ENCODE results near the gene GKN2.
A peak's percentile ranks its signal among the peaks of the same experiment; 100 is the strongest.
"Not testable (repeated sequence)": the region's sequence is repeated elsewhere in the genome, so short reads cannot be mapped to it uniquely, and the experiment has no call there.

GKN2 gene

GRCh38 chr2:68959001-68959400 lies 6.3 kb upstream of the GKN2 start:
- no peak for DNase-seq (ENCODE audit: low read depth)

DNA sequence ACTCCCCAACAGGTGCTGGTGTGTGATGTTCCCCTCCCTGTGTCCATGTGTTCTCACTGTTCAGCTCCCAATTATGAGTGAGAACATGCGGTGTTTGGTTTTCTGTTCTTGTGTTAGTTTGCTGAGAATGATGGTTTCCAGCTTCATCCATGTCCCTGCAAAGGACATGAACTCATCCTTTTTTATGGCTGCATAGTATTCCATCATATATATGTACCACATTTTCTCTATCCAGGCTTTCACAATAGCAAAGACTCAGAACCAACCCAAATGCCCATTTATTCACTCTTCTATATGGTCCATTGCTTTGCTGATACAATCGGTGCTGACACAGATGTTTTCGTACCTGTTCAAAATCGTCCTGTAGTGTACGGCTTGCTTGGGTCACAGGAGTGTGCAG lies 2.7 kb upstream of the GKN2 start:
- DNase-seq (ENCODE audit: low read depth) = not testable (repeated sequence)

DNA sequence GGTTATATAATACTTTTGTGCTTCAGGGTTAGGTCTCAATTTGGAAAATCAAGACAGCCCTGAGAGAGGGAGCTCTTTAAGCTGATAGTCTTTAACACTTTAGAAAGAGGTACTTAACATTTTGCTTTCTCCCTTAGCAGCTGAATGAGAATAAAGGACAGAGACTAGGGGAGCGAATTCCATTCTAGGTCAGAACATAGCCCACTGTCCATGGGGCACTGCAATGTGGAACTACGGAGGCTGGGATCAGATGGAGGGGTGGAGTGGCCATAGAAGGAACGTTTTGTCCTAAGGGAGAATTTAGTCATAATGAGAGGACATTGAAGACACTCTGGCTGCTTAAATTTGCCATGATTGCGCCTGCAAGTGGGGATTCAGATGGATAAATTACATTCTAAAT lies 794 bp downstream of the GKN2 start:
- no peak for DNase-seq (ENCODE audit: low read depth)

GRCh38 chr2:68948710-68949109 lies 4.0 kb downstream of the GKN2 start:
- no peak for DNase-seq (ENCODE audit: low read depth)

DNA sequence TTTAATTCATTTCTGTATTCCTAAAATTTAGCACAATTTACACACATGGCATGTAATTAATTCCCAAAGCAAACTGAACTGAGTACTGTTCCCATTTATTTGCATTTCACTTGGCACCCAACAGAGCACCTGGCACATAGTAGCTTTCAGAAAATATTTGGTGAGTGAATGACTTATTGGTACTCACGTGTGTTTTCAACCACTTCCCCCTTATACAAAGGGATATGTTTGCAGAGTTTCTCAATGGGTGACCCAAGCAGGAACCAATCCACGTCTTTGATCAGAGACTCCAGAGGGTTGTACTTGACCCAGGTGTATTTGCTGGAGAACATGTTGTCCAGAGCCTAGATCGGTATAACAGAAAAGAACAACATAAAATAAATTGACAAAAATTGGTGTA lies 6.6 kb downstream of the GKN2 start:
- no peak for DNase-seq (ENCODE audit: low read depth)

DNA sequence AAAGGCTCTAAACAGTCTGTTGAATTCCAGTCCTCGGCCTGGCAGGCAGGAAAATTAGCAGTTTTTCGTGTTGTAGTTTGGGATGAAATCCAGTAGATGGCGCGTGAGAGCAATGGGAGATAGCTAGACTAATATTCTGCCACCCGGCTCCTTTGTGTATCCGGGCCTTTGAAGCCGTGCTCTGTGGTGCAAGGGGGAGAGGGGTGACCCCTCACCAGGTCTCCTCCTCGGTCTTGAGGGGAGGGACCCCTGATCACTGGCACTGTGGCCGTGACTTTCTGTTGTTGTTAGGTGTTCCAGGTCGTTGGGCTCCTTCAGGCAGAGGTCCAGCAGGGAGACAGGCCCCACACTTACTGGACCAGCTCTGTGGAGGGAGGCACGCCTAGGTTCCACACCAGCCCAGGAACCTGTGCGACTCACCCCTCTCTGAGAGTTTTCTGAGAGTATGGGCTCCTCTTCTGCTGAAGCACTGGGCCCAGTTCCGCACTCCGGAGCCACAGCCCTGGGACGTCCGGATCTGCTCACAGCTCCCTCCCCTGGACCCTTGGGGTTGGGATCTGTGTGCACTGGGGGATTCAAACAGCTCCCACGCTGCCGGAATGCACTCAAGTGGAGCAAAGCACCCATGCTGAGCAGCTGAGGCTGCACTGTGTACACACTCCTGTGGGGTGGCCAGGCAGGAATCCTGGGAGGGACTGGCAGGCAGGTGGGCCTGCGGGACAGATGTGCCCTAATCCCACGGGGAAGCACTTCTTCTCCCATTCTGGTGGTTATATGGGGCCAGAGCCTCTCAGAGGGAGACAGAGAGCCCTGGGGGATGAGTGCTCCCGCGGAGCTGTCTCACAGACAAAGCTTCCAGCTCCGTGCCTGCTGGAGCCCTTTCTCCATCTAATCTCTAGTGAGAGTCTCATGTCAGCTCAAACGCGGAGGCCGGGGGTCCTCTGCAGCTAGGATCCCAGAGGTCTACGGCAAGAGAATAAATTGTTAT lies 8.8 kb downstream of the GKN2 start:
- DNase-seq (ENCODE audit: low read depth) = peak; percentile 76

GRCh38 chr2:68942827-68943226 lies 9.9 kb downstream of the GKN2 start:
- peak; percentile 16 for DNase-seq (ENCODE audit: low read depth)

GRCh38 chr2:68940369-68940768 lies 12.3 kb downstream of the GKN2 start:
- no peak for DNase-seq (ENCODE audit: low read depth)

- DNase-seq (ENCODE audit: low read depth) = no peak
Measured at GRCh38 chr2:68939962-68940361, 12.7 kb downstream of the GKN2 start.

- no peak for DNase-seq (ENCODE audit: low read depth)
Measured at GRCh38 chr2:68938938-68939337, 13.8 kb downstream of the GKN2 start.

GRCh38 chr2:68937346-68938055 lies 15.2 kb downstream of the GKN2 start:
- no peak for DNase-seq (ENCODE audit: low read depth)

GRCh38 chr2:68936889-68937288 lies 15.8 kb downstream of the GKN2 start:
- DNase-seq (ENCODE audit: low read depth) = peak; percentile 34

- DNase-seq (ENCODE audit: low read depth) = peak; percentile 79
Measured at GRCh38 chr2:68936427-68936826, 16.3 kb downstream of the GKN2 start.

GRCh38 chr2:68935471-68935870 lies 17.2 kb downstream of the GKN2 start:
- peak; percentile 13 for DNase-seq (ENCODE audit: low read depth)

- no peak for DNase-seq (ENCODE audit: low read depth)
Measured at GRCh38 chr2:68934021-68934420, 18.7 kb downstream of the GKN2 start.

GRCh38 chr2:68932402-68932801 lies 20.3 kb downstream of the GKN2 start:
- DNase-seq (ENCODE audit: low read depth) = peak; percentile 10

- DNase-seq (ENCODE audit: low read depth) = no peak
Measured at GRCh38 chr2:68931799-68932198, 20.9 kb downstream of the GKN2 start.

DNA sequence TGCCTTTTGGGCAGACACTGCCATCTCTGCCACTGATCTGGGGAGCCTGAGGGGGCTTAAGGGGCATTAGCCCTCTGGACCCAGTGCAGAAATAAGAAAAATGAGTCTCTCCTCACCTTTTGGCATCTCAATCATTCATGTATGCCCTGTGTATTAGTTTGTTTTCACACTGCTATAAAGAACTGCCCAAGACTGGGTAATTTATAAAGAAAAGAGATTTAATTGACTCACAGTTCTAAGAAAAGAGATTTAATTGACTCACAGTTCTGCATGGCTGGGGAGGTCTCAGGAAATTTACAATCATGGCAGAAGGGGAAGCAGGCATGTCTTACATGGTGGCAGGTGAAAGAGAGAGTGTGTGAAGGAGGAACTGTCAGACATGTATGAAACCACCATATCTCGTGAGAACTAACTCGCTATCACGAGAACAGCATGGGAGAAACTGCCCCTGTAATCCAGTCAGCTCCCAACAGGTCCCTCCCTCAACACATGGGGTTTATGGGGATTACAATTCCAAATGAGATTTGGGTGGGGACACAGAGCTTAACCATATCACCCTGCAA lies 21.5 kb downstream of the GKN2 start:
- no peak for DNase-seq (ENCODE audit: low read depth)

GRCh38 chr2:68926796-68927195 lies 25.9 kb downstream of the GKN2 start:
- no peak for DNase-seq (ENCODE audit: low read depth)

DNA sequence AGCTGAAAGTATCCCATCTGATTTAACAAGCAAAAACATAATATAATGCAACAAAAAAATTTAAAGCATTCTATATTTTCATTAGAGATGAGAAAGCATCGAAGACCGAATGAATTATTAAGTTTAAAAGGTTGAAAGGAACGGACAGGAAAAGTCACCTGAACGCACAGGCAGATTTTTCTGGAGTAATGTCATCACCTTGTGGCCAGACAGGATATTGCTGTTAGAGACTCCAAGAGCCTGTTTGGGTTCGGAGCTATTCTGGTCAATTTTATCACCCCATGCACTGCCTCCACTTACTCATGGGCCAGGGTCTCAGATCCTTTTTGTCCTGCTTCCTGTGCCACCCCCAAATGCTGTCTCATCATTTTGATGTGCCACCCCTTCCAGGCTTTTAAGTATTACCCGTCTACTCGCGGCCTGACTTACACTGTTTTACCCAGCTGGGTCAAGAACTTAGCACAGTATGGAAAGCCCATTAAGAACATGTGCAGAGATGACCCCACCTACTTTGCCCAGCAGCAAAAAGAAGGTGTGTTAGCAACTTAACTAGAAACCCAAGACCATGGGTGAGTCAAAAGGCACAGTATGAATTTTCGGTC lies 27.3 kb downstream of the GKN2 start:
- peak; percentile 70 for DNase-seq (ENCODE audit: low read depth)

DNA sequence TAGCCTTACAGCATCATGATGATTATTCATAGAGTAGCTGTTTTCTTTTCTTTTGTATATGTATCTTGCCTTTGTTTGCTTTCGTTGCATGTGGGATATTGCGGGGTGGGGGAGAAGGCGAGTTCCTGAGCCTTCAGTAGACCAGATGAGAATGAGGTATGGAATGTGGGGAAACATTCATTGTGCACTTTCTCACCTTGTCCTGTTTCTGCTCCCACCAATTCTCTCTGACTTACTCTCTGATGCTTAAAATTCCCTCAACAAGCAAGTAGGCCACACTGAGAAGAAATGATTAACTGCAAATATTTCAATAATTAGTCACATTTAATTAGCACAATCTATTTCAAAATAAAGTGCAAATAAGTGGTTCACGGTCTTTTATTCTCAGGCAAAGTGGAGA lies 31.0 kb downstream of the GKN2 start:
- peak; percentile 24 for DNase-seq (ENCODE audit: low read depth)

GRCh38 chr2:68920481-68921170 lies 32.1 kb downstream of the GKN2 start:
- DNase-seq (ENCODE audit: low read depth) = no peak

Measured in ELR (cell line).